Measurements from ENCODE around the gene STARD10.

GRCh38 chr11:72718101-72718501 is 75.7 kb downstream of the STARD10 start:
- TF ChIP-seq CTCF (IDR thresholded peaks at IDR 0.05) (no peak), POLR2A (IDR thresholded peaks at IDR 0.05) (no peak)

Measured in testis (tissue), 2 donors.